DND-41 (cell line): ENCODE measurements around the gene NFATC2.

Experiments
- ATAC-seq: fragments of 200-7000 bp; cut with Tn5 transposase; 3 replicates; pipeline ENCODE4 v1.9.1; 2021; ENCODE audit warnings: low read depth; ENCODE audit not compliant: insufficient read depth
- DNase-seq: peaks from one replicate; pipeline ENCODE4 v3.0.0-alpha.2; 2020
- H2AFZ ChIP-seq: 2 replicates; pipeline ENCODE4 v1.6.0; 2012; ENCODE audit warnings: low read depth, low read length
- H3K27ac ChIP-seq: 2 replicates; pipeline ENCODE4 v1.5.1; 2012; ENCODE audit warnings: low read length, inconsistent platforms
- H3K27me3 ChIP-seq: fragments of 200-600 bp; sonication (generic); 2 replicates; pipeline ENCODE4 v1.6.0; 2012; ENCODE audit warnings: low read length, mild to moderate bottlenecking, inconsistent platforms; ENCODE audit not compliant: insufficient read depth, poor library complexity
- H3K36me3 ChIP-seq: 2 replicates; pipeline ENCODE4 v1.5.1; 2012; ENCODE audit warnings: low read length, inconsistent platforms; ENCODE audit not compliant: insufficient read depth
- H3K4me1 ChIP-seq: 2 replicates; pipeline ENCODE4 v1.5.1; 2012; ENCODE audit warnings: mild to moderate bottlenecking, low read length; ENCODE audit not compliant: insufficient read depth
- H3K4me2 ChIP-seq: 2 replicates; pipeline ENCODE4 v1.6.0; 2012; ENCODE audit warnings: mild to moderate bottlenecking, moderate library complexity, low read length, inconsistent platforms; ENCODE audit not compliant: insufficient read depth
- H3K4me3 ChIP-seq, 2 experiments: fragments of 200-600 bp in 1 of 2; shearing (Covaris generic) in 1 of 2; 2 replicates each; pipeline ENCODE4 v1.5.1; 2012 to 2016; ENCODE audit warnings: inconsistent platforms in 2 of 2, low read length in 2 of 2, mild to moderate bottlenecking in 2 of 2, low read depth in 1 of 2, moderate library complexity in 1 of 2
- H3K79me2 ChIP-seq: 2 replicates; pipeline ENCODE4 v1.6.0; 2012; ENCODE audit warnings: low read length, inconsistent platforms; ENCODE audit not compliant: insufficient read depth
- H3K9ac ChIP-seq: 2 replicates; pipeline ENCODE4 v1.6.0; 2012; ENCODE audit warnings: low read depth, mild to moderate bottlenecking, inconsistent platforms, low read length, moderate library complexity
- H3K9me3 ChIP-seq: 2 replicates; pipeline ENCODE4 v1.5.1; 2012; ENCODE audit warnings: low read length, moderate library complexity, mild to moderate bottlenecking, inconsistent platforms; ENCODE audit not compliant: insufficient read depth, severe bottlenecking
- H4K20me1 ChIP-seq: 2 replicates; pipeline ENCODE4 v1.6.0; 2012; ENCODE audit warnings: low read length; ENCODE audit not compliant: insufficient read depth
- EZH2 ChIP-seq: IDR thresholded peaks from 3 replicates; pipeline ENCODE4 v1.6.1; 2012; ENCODE audit warnings: borderline replicate concordance, low read depth, mild to moderate bottlenecking, moderate library complexity, low read length, inconsistent platforms; ENCODE audit not compliant: severe bottlenecking
- TF ChIP-seq, protein P1 (sequence below): IDR thresholded peaks from 2 replicates; pipeline ENCODE4 v1.5.1; 2012; ENCODE audit warnings: borderline replicate concordance, low read length, moderate library complexity, mild to moderate bottlenecking; ENCODE audit not compliant: poor library complexity, severe bottlenecking; ENCODE audit errors: extremely low read depth

NFATC2 gene

DNA sequence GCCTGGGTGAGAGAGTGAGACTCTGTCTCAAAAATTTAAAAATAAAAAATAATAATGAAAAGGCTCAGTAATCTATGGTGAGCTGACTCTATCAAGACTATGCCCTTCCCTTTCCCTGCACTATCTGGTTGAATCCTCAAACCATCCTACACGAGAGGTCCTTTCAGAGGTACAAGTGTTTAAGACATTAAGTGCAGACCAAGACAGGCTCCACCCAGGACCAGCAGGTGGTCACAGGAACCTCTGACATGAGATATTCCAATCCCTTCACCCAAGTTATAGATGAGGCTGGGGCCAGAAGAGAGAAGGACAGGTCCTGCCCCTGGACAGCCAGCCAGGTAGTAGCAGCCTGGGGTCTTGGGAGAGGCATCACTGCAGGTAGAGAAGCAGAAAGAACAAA is 182.6 kb downstream of the NFATC2 start:
- Histone ChIP-seq H3K27ac (no peak overlapping the region), H3K79me2 (no peaks in the 10 kb centered on the region), H3K4me1 (no peaks in the 10 kb centered on the region), H3K27me3 (no peaks in the 10 kb centered on the region), H3K4me3 (no peak overlapping the region), H3K36me3 (no peaks in the 10 kb centered on the region), H3K4me2 (no peak overlapping the region), H3K9me3 (peaks cover 10% of the 10 kb centered on the region), H2AFZ (no peak overlapping the region), H3K9ac (no peak overlapping the region), H4K20me1 (no peaks in the 10 kb centered on the region; the same call in 1 of the 2 replicates)
- no peak for TF ChIP-seq EZH2
- TF ChIP-seq, protein P1, sequence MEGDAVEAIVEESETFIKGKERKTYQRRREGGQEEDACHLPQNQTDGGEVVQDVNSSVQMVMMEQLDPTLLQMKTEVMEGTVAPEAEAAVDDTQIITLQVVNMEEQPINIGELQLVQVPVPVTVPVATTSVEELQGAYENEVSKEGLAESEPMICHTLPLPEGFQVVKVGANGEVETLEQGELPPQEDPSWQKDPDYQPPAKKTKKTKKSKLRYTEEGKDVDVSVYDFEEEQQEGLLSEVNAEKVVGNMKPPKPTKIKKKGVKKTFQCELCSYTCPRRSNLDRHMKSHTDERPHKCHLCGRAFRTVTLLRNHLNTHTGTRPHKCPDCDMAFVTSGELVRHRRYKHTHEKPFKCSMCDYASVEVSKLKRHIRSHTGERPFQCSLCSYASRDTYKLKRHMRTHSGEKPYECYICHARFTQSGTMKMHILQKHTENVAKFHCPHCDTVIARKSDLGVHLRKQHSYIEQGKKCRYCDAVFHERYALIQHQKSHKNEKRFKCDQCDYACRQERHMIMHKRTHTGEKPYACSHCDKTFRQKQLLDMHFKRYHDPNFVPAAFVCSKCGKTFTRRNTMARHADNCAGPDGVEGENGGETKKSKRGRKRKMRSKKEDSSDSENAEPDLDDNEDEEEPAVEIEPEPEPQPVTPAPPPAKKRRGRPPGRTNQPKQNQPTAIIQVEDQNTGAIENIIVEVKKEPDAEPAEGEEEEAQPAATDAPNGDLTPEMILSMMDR: no peak
- DNase-seq (no peak), ATAC-seq (no peak)

DNA sequence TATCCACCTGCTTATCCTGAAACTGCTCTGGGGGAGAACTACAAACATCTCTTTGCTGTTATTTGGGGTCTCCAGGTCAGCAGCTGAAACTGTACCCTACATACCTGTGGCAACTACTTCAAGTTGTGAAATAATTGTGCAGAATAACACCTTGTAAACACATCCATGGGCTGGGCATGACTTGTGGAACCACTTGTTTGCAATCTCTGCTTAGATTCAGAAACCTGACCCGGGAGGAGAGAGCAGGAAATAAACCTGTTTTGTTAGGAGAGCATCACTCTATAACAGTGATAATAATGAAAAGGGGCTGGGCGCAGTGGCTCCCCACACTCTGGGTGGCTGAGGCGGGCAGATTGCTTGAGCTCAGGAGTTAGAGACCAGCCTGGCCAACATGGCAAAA is 183.1 kb downstream of the NFATC2 start:
- H3K4me1 ChIP-seq: no peaks in the 10 kb centered on the region
- ATAC-seq (no peak), DNase-seq (no peak)
- no peaks in the 10 kb centered on the region; the same call in 1 of the 2 replicates for H4K20me1 ChIP-seq
- no peaks in the 10 kb centered on the region for H3K27me3 ChIP-seq
- TF ChIP-seq, protein P1: no peak
- TF ChIP-seq EZH2: no peak
- H3K4me3 ChIP-seq: no peak overlapping the region
- peaks cover 10% of the 10 kb centered on the region for H3K9me3 ChIP-seq
- H3K9ac ChIP-seq: no peak overlapping the region
- H3K79me2 ChIP-seq: no peaks in the 10 kb centered on the region
- no peak overlapping the region for H3K4me2 ChIP-seq
- H3K36me3 ChIP-seq: no peaks in the 10 kb centered on the region
- no peak overlapping the region for H3K27ac ChIP-seq
- no peak overlapping the region for H2AFZ ChIP-seq

DNA sequence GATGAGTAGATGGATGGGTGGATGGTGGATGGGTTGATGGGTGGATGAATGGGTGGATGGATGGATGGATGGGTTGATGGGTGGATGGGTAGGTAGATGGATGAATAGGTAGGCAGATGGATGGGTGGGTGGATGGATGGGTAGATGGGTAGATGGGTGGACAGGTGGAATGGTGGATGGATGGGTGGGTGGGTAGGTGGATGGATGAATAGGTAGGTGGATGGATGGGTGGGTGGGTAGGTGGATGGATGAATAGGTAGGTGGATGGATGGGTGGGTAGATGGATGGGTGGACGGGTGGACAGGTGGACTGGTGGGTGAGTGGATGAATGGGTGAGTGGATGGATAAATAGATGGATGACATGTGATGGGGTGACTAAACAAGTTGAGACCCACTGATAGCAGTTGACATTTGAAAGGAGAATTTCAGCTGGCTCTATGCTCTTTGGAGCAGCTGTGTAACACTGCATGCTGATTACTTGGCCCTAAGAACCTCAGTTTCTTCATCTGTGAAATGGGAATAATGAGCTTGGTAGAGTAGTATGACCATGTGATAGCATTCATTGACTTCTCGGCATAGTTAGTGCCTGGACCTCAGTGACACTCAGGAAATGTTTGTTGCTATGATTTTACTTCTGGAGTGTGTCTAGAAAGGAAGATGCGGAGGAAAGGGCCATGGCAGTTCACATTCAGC is 184.3 kb downstream of the NFATC2 start:
- Histone ChIP-seq H3K4me2 (no peak overlapping the region), H3K9ac (no peak overlapping the region), H3K9me3 (peaks cover under 1% of the 10 kb centered on the region), H3K4me3 (no peak overlapping the region), H3K79me2 (no peaks in the 10 kb centered on the region), H3K36me3 (no peaks in the 10 kb centered on the region), H4K20me1 (no peaks in the 10 kb centered on the region; the same call in 1 of the 2 replicates), H2AFZ (no peak overlapping the region), H3K4me1 (no peaks in the 10 kb centered on the region), H3K27ac (no peak overlapping the region), H3K27me3 (no peaks in the 10 kb centered on the region)
- TF ChIP-seq EZH2: no peak
- TF ChIP-seq, protein P1: no peak
- no peak for ATAC-seq
- DNase-seq: no peak
